Breast epithelium (tissue), 4 donors: ENCODE data around the gene DYNC2LI1. TPM values are rescaled to one million over a fixed set of nuclear protein-coding genes. Genes with fewer than 3 reads are reported as not detected.

Experiments
- DNase-seq, 2 donors: peaks; one replicate each; pipeline ENCODE4 v3.0.0-alpha.2; 2019; ENCODE audit warnings: low spot score in 2 of 2
- H3K27ac ChIP-seq, 2 donors: fragments of 200-600 bp; sonication (generic) in 1 of 2; one replicate each; pipeline ENCODE4 v1.5.1; 2016 to 2019; ENCODE audit warnings: mild to moderate bottlenecking in 1 of 2
- H3K27me3 ChIP-seq, 2 donors: fragments of 200-600 bp; sonication (generic) in 1 of 2; one replicate each; pipeline versions ENCODE4 v1.5.1 to v1.6.0; 2017 to 2019; ENCODE audit warnings: control low read depth in 1 of 2, mild to moderate bottlenecking in 1 of 2
- H3K36me3 ChIP-seq: fragments of 200-600 bp; one replicate; pipeline ENCODE4 v1.5.1; 2019
- H3K4me1 ChIP-seq, 2 donors: fragments of 200-600 bp; sonication (generic); one replicate each; pipeline ENCODE4 v1.5.1; 2016 to 2019; ENCODE audit warnings: control low read depth in 1 of 2
- H3K4me3 ChIP-seq, 3 donors: fragments of 200-600 bp; sonication (generic); 1 replicate in 2 of 3; 2 replicates in 1 of 3; pipeline ENCODE4 v1.5.1; 2016 to 2019; ENCODE audit warnings: mild to moderate bottlenecking in 3 of 3, moderate library complexity in 2 of 3
- H3K9me3 ChIP-seq, 2 donors: fragments of 200-600 bp; sonication (generic) in 1 of 2; one replicate each; pipeline ENCODE4 v1.5.1; 2016 to 2019; ENCODE audit warnings: control low read depth in 1 of 2
- CTCF ChIP-seq, 3 donors: fragments of 450-650 bp; IDR thresholded peaks; one replicate each; pipeline ENCODE4 v1.5.1; 2016 to 2017; ENCODE audit warnings: antibody characterized with exemption in 3 of 3, mild to moderate bottlenecking in 3 of 3, moderate library complexity in 3 of 3
- POLR2A ChIP-seq: fragments of 450-650 bp; IDR thresholded peaks from one replicate; pipeline ENCODE4 v1.6.1; 2016; ENCODE audit warnings: antibody characterized with exemption, mild to moderate bottlenecking, moderate library complexity
- POLR2AphosphoS5 ChIP-seq, 3 donors: sonication (generic); formaldehyde crosslinking; IDR thresholded peaks; one replicate each; pipeline ENCODE4 v1.6.1; 2017; ENCODE audit warnings: antibody characterized with exemption in 3 of 3
- intact Hi-C: fragments of 100-400 bp; cut with DNase I; formaldehyde crosslinking; loops from one replicate; pipeline ENCODE4 v1.15.1; 2023; ENCODE audit warnings: low total_unique reads
- total RNA-seq, 3 donors: library from RNA; depleted of rRNA; stranded (reverse); fragments of >200 nt; gene quantifications; one replicate each; pipeline ENCODE4 v1.1.0, GENCODE V29; 2016

Gene DYNC2LI1
- total RNA-seq, 3 donors from 2014 or later = 30.9 to 52.1 (median 40.6) TPM

DNA sequence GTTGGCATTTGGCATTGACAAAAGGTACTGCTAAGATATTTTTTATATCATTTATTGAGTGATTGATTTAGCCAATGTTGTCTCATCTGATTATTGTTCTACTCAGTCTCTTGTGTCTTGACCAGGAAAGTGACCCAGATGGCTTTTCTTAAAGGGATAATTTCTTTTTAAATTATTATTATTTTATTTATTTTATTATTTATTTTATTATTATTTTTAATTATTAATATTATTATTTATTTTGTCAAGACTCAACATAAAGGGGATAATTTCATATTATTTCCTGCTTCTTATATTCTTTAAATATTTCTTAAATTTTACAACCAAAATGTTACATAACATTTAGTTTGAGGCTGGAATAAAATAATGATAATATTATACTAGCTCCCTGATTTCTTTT, 27.1 kb downstream of the DYNC2LI1 start:
- no peak overlapping the region for H3K27ac ChIP-seq
- H3K27me3 ChIP-seq = no peaks in the 10 kb centered on the region
- no peaks in the 10 kb centered on the region for H3K4me1 ChIP-seq
- intact Hi-C loops = no loop called here
- H3K36me3 ChIP-seq = peaks cover 4% of the 10 kb centered on the region
- no peak overlapping the region for H3K4me3 ChIP-seq
- no peak for DNase-seq
- H3K9me3 ChIP-seq = no peaks in the 10 kb centered on the region
- TF ChIP-seq CTCF (IDR thresholded peaks at IDR 0.05) (no peak), POLR2A (no peak), POLR2AphosphoS5 (IDR thresholded peaks at IDR 0.05) (no peak)

DNA sequence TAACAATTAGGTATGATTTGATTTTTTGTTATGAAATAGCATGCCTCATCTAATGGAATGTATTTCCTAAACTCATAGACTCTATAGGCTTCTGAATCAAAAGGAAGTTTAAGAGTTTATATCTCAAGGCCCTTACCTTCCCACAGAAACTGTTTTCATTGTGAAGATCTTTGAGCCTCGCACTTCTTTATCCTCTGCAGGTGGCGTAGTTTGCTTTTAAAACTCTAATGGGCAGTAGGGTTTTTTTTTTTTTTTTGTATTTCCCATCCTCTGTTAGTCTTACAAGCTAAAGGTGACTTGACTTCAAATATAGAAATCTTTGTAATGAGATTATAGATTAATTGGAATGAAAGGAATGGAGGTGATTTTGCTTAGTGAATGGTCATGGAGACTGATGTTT, 28.3 kb downstream of the DYNC2LI1 start:
- Histone ChIP-seq H3K4me3 (no peak overlapping the region), H3K4me1 (no peaks in the 10 kb centered on the region), H3K27ac (no peak overlapping the region), H3K9me3 (no peaks in the 10 kb centered on the region), H3K36me3 (peaks cover 4% of the 10 kb centered on the region), H3K27me3 (no peaks in the 10 kb centered on the region)
- DNase-seq = no peak
- TF ChIP-seq POLR2A (no peak), CTCF (IDR thresholded peaks at IDR 0.05) (no peak), POLR2AphosphoS5 (IDR thresholded peaks at IDR 0.05) (no peak)
- intact Hi-C loops = no loop called here

DNA sequence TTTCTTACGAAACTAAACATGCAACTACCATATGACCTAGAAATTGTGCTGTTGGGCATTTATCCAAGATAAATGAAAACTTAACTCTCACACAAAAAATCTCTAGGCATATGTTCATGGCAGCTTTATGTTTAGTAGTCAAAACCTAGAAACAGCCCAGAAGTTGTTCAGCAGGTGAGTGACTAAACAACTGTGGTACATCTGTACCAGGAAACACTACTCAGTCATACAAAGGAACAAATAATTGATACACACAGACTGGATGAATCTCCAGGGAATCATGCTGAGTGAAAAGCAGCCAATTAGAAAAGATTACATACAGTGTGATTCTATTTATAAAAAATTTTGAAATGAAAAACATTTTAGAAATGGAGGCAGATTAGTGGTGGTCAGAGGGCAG, 29.3 kb downstream of the DYNC2LI1 start:
- no peaks in the 10 kb centered on the region for H3K9me3 ChIP-seq
- H3K4me1 ChIP-seq = no peaks in the 10 kb centered on the region
- no peak overlapping the region for H3K27ac ChIP-seq
- H3K4me3 ChIP-seq = no peak overlapping the region
- intact Hi-C loops = no loop called here
- H3K27me3 ChIP-seq = no peaks in the 10 kb centered on the region
- TF ChIP-seq CTCF (IDR thresholded peaks at IDR 0.05) = no peak
- TF ChIP-seq POLR2A = no peak
- TF ChIP-seq POLR2AphosphoS5 (IDR thresholded peaks at IDR 0.05) = no peak
- H3K36me3 ChIP-seq = peaks cover 2% of the 10 kb centered on the region
- no peak for DNase-seq

DNA sequence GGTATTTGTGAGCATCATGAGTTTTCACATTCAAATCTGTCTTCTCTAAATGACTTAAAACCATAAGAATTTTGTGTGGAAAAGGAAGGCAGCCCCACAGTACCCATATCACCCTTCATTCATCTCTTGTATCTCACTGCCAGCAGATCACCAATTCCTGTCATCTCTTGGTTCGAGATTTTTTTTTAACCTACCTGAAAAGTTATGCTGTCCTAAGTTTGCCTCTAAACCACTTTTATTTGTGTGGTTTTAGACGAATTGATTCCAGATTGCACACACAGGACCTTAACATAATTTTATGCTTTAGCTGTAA, 32.8 kb downstream of the DYNC2LI1 start:
- no peak for DNase-seq
- intact Hi-C loops = no loop called here
- no peak for TF ChIP-seq CTCF (IDR thresholded peaks at IDR 0.05)
- TF ChIP-seq POLR2A = no peak
- no peak overlapping the region for H3K4me3 ChIP-seq
- no peak overlapping the region for H3K27ac ChIP-seq
- no peaks in the 10 kb centered on the region for H3K4me1 ChIP-seq
- peaks cover 7% of the 10 kb centered on the region for H3K36me3 ChIP-seq
- H3K9me3 ChIP-seq = no peaks in the 10 kb centered on the region
- H3K27me3 ChIP-seq = no peaks in the 10 kb centered on the region

DNA sequence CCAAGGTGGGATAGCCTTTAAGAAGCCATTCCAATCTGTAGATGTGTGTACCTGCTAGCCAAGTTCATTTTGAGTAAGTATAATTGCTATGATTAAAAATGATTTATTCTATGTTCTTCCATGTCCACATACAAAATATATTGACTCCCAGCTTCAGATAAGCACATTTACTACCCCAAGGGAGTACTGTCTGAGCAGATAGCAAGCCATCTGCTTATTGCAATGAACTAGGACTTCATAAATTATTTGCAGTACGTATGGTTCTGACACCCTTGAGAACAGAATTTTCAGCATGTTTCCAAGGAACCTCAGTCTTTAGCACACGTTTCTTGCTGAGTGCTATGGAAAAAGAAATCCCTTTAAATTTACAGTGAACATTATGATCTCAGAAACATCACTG, 36.6 kb downstream of the DYNC2LI1 start:
- Histone ChIP-seq H3K9me3 (no peaks in the 10 kb centered on the region), H3K4me3 (no peak overlapping the region), H3K27ac (no peak overlapping the region), H3K4me1 (no peaks in the 10 kb centered on the region), H3K27me3 (no peaks in the 10 kb centered on the region), H3K36me3 (peaks cover 7% of the 10 kb centered on the region)
- DNase-seq = no peak
- TF ChIP-seq POLR2AphosphoS5 (IDR thresholded peaks at IDR 0.05) (no peak), POLR2A (no peak), CTCF (IDR thresholded peaks at IDR 0.05) (no peak)
- intact Hi-C loops = no loop called here
